SH-SY5Y (cell line): ENCODE data around the gene LITAF.

Source experiments
- GATA2 ChIP-seq: IDR thresholded peaks from 2 replicates; pipeline ENCODE4 v1.6.1; 2011; ENCODE audit warnings: mild to moderate bottlenecking, low read depth, low read length
- GATA3 ChIP-seq: IDR thresholded peaks from 2 replicates; pipeline ENCODE4 v1.6.1; 2011; ENCODE audit warnings: low read depth, mild to moderate bottlenecking, low read length, moderate library complexity

LITAF gene

GRCh38 chr16:11561856-11562255, 24.9 kb downstream of the LITAF start:
- TF ChIP-seq GATA3 (no peak), GATA2 (no peak)

DNA sequence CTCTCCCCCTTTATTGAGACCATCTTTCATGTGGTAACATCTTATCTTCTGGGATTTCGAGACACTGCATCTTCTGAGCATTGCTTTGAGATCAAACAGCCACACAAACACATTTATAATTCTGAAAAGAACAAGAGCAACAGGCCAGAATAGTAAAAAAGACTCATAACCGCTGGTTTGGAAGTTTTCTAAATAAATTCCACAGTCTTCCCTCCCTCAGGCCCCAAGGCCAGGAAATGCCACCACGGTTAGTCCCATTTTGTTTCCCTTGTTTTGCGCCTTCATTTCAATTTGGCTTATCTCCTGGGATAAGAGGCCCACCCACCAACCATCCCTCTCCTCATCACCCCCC, 25.3 kb downstream of the LITAF start:
- TF ChIP-seq GATA2 = no peak
- no peak for TF ChIP-seq GATA3

DNA sequence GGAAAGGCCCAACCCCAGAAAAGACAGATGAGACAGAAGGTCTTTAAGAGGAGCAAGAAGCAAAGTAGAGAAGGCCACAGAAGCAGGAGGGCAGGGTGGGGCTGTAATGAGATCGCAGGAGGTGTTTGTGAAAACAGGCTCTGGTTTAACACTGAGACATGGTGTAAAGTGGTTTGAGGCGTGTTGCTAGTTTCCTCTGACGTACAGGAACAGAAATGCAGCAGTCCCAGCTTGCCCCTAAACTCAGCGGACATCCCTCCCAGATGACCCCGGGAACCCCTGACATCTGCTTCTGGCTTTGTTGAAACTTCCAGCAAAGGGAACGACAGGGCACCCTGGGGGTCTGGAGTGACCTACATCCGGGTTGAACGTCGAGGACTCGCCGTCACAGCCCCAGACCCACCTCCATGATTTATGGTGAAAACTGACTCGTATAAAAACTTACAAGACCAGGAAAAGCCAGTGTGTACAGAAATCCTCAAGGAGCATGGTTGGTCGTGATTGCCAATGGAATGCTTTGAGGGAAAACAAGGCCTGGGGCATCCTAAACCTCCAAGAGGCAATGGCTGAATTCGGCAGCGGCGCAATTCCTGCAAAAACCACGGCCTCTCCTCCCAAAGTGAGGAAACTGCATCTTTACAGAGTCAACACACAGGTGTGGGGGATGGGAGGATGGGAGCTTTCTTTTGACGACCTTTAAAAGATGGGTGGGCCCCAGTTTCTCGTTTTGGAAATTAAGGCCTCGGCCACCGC, 25.8 kb downstream of the LITAF start:
- TF ChIP-seq GATA3 (no peak), GATA2 (no peak)

DNA sequence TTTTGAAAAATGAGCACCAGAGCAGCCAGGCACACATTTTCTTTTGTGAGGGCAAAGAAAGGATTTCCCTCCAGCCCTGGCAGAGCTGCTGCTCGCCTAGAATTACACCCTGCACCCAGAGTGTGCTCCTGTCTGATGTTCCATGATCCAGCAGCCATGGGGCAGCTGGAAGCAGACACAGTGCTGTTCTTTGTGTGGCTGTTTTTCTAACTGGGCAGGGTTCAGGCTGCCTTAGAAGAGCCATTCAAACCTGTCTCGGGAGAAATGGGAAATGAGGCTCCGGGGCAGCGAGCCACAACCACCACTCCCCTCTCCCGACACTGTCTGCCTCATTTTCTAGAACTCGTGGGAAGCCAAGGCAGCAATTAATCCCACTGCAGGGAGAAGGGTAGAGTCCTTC, 28.9 kb downstream of the LITAF start:
- no peak for TF ChIP-seq GATA2
- TF ChIP-seq GATA3 = no peak

- TF ChIP-seq GATA3 = no peak
- no peak for TF ChIP-seq GATA2
Measured at GRCh38 chr16:11556945-11557720, 29.6 kb downstream of the LITAF start.

DNA sequence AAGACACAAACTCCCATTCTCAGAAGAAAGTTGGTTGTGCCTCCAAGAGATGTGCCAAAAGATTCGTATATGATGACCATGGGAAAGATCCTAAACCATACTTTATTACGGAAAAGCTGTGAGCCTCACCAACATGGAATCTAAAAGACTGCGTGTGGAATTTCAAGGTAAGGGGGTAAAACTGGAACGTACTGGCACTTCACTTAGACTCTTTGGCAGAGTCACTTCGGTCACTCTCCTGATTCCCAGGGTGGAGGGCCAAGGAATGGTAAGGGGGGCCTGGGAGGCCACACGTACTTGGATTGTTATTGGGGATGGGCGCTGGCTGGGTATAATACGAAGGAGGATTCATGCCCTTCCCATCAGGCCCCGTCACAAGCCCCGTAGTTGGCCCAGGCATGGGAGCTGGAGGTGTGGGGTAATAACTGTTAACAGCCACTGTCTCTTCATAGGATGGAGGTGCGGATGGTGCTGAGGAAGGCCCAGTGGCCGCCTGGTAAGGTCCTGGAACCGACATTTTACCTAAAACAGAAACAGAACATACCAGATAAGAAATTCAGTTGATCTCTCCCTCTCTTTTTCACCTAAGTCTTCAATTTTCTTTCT, 30.4 kb downstream of the LITAF start:
- TF ChIP-seq GATA3 = no peak
- TF ChIP-seq GATA2 = no peak

DNA sequence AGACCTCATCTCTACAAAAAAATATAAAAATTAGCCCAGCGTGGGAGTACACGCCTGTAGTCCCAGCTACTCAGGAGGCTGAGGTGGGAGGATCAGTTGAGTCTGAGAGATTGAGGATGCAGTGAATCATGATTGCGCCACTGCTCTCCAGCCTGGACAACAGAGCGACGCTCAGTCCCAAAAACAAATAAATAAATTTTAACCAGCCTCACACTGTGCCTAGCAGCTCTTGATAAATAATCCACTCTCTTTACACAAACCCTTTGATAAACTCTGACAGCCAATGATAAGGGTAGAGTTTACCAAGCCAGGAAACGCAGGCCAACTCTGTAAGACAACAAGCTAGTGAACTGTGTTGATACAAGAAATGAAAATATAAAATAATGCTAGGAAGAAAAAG, 32.7 kb downstream of the LITAF start:
- TF ChIP-seq GATA2 (no peak), GATA3 (no peak)

DNA sequence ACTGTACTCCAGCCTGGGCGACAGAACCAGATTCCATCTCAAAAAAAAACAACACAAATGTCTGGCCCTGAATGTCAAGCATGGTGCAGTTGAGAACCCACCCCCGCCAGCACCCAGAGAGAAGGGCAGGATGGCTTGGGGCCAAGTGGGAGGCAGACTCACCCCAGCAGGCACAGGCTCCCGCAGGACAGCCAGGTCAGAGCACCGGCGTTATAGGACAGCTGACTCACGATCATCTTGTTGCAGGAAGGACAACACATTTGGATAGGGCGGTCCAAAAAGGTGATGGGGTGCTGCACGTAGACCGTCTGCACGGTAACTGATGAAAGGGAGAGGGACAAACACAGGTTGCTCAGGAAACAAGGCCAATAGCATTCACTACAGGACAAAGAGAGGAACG, 33.3 kb downstream of the LITAF start:
- TF ChIP-seq GATA2 (no peak), GATA3 (no peak)

GRCh38 chr16:11552440-11552839, 34.3 kb downstream of the LITAF start:
- TF ChIP-seq GATA3 = no peak
- TF ChIP-seq GATA2 = no peak

GRCh38 chr16:11551842-11552241, 34.9 kb downstream of the LITAF start:
- TF ChIP-seq GATA3 (no peak), GATA2 (no peak)

GRCh38 chr16:11550791-11551498, 35.8 kb downstream of the LITAF start:
- TF ChIP-seq GATA3 (no peak), GATA2 (no peak)

- TF ChIP-seq GATA3 (no peak), GATA2 (no peak)
Measured at GRCh38 chr16:11547118-11547916, 39.4 kb downstream of the LITAF start.

DNA sequence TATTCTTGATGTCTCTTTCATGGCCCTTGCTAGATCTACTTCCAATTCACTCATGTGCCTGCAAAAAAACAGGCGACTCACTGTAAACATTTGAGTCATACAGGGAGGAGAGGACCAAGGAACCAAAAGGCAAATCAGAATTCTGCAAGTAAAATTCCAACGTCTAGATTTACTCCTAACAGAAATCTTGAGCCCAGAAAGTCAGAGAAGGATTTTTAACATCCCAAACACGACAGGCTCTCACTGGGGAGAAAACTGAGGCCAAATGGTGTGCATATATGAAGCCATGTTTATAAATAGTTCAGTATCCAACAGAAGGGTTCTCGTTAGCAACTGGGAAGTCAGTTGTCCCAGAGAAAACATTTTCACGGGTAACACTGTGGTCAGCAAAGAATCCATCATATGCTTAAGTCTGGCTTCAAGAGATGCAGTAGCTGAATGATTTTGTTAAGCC, 40.1 kb downstream of the LITAF start:
- TF ChIP-seq GATA3 = no peak
- no peak for TF ChIP-seq GATA2
